RWPE1 (cell line): ENCODE measurements around the gene NUP42.
A peak's percentile ranks its signal among the peaks of the same experiment; 100 is the strongest.

Source experiments
- CTCF ChIA-PET: fragments of 350-600 bp; sonication (Branson Sonifier 250); formaldehyde crosslinking; extraction: SDS; loops from one replicate; lab custom pipeline; 2021; lab: Yijun Ruan, JAX
- POLR2A ChIA-PET: fragments of 400-600 bp; formaldehyde crosslinking; extraction: SDS; loops from one replicate; lab custom pipeline; 2020; ENCODE audit warnings: antibody characterized with exemption; ENCODE audit not compliant: low non-redundant PET; lab: Yijun Ruan, JAX
- DNase-seq: peaks from one replicate; pipeline ENCODE4 v3.0.0; 2012; ENCODE audit warnings: low spot score
- H3K27ac ChIP-seq: fragments of 450-650 bp; 2 replicates; pipeline ENCODE4 v1.5.1; 2017
- CTCF ChIP-seq: fragments of 450-650 bp; conservative IDR thresholded peaks from 2 replicates; pipeline ENCODE4 v1.5.1; 2017; ENCODE audit warnings: low read depth, mild to moderate bottlenecking

Gene NUP42

GRCh38 chr7:23181684-23182553 is at the start of gene NUP42:
NUP42 (plus strand) TSS chr7:23182048; CDS start chr7:23182086, 38 bp downstream.
- POLR2A ChIA-PET = no interaction called here
- peak; percentile 97 for DNase-seq
- peak within 1 kb of the TSS; percentile 93 for H3K27ac ChIP-seq
- CTCF ChIA-PET = interaction anchor here (0.6 to 1.3 kb wide), 5 partner anchors 41 to 1064 kb away, joined by 3 to 5 read pairs (median 4); no protein-coding TSS in a partner anchor
- TF ChIP-seq CTCF = no peak

- ChIA-PET POLR2A (no interaction called here), CTCF (interaction anchor here (0.6 to 0.7 kb wide), 2 partner anchors 17 to 1133 kb away, joined by 3 to 5 read pairs; no protein-coding TSS in a partner anchor)
- TF ChIP-seq CTCF = no peak
- H3K27ac ChIP-seq = no peak overlapping the region
- DNase-seq = no peak
Measured at GRCh38 chr7:23133797-23134196, 48.1 kb upstream of the NUP42 start.

GRCh38 chr7:23135755-23136154 is 46.1 kb upstream of the NUP42 start:
- DNase-seq = no peak
- POLR2A ChIA-PET = no interaction called here
- H3K27ac ChIP-seq = no peak overlapping the region
- CTCF ChIA-PET = no interaction called here
- TF ChIP-seq CTCF = no peak

- no peak overlapping the region for H3K27ac ChIP-seq
- TF ChIP-seq CTCF = no peak
- ChIA-PET POLR2A (no interaction called here), CTCF (no interaction called here)
- no peak for DNase-seq
Measured at GRCh38 chr7:23136216-23136615, 45.6 kb upstream of the NUP42 start.

GRCh38 chr7:23157679-23158078 is 24.2 kb upstream of the NUP42 start:
- H3K27ac ChIP-seq = no peak overlapping the region
- CTCF ChIA-PET = no interaction called here
- DNase-seq = no peak
- POLR2A ChIA-PET = no interaction called here
- no peak for TF ChIP-seq CTCF

- POLR2A ChIA-PET = no interaction called here
- no peak for TF ChIP-seq CTCF
- no peak overlapping the region for H3K27ac ChIP-seq
- DNase-seq = no peak
- CTCF ChIA-PET = no interaction called here
Measured at GRCh38 chr7:23158546-23158945, 23.3 kb upstream of the NUP42 start.
